ENCODE results near the gene SPSB3.

Gene SPSB3

GRCh38 chr16:1771864-1772361, 10.5 kb downstream of the SPSB3 start:
- no peak for TF ChIP-seq CTCF (IDR thresholded peaks at IDR 0.05; ENCODE audit: low read depth, low read length, missing control alignments)
- H3K4me3 ChIP-seq (ENCODE audit: low read depth, low read length) = peak overlapping the region; percentile 59
- no peak for DNase-seq (ENCODE audit: low read depth)
- in situ Hi-C loops (cut with HindIII; ENCODE audit: low sequenced_read_pairs) = no loop called here

GRCh38 chr16:1771188-1771863, 11.0 kb downstream of the SPSB3 start, which contains the start of gene NME3:
NME3 (minus strand) TSS chr16:1771543; CDS start chr16:1771534, 9 bp downstream.
- no peak for TF ChIP-seq CTCF (IDR thresholded peaks at IDR 0.05; ENCODE audit: low read depth, low read length, missing control alignments)
- DNase-seq (ENCODE audit: low read depth) = no peak
- in situ Hi-C loops (cut with HindIII; ENCODE audit: low sequenced_read_pairs) = no loop called here
- peak within 1 kb of the TSS; percentile 59 for H3K4me3 ChIP-seq (ENCODE audit: low read depth, low read length)

DNA sequence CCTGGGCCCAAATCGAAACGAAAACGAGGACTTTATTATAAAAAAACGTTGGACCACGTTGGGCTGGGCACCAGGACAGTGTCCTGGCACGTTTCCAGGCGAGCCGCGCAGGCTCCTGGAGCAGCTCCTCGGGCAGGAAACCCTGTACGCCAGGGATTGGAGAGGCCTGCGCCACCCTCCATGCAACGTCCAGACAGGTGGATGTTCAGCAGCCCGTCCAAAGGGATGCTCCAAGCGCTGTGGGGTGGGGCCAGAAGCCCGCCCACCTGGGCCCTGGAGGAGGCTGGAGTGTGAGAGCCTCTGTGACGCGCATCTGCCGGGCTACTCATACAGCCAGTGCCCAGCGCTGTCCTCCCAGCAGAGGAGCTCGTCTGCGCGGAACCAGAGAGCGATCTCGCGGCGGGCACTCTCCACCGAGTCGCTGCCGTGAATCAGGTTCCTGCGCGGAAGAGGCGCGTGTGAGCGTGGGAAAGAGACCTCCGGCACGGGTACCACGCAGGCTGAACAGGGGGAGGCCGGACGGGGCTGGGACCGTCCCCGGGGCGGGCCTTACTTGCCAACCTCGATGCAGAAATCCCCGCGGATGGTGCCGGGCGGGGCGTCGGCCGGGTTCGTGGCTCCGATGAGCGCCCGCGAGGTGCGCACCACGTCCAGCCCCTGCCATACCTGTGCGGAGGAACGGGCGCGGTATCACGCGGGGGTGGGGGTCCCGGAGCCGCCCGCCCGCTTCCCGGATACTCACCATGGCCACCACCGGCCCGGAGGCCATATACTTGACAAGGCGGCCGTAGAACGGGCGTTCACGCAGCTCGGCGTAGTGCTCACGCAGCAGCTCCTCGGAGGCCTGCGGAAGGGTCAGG, 11.8 kb downstream of the SPSB3 start:
- peak overlapping the region; percentile 59 for H3K4me3 ChIP-seq (ENCODE audit: low read depth, low read length)
- no peak for TF ChIP-seq CTCF (IDR thresholded peaks at IDR 0.05; ENCODE audit: low read depth, low read length, missing control alignments)
- in situ Hi-C loops (cut with HindIII; ENCODE audit: low sequenced_read_pairs) = no loop called here
- no peak for DNase-seq (ENCODE audit: low read depth)

GRCh38 chr16:1769402-1770300, 12.7 kb downstream of the SPSB3 start:
- no peak for TF ChIP-seq CTCF (IDR thresholded peaks at IDR 0.05; ENCODE audit: low read depth, low read length, missing control alignments)
- H3K4me3 ChIP-seq (ENCODE audit: low read depth, low read length) = peak overlapping the region; percentile 59
- in situ Hi-C loops (cut with HindIII; ENCODE audit: low sequenced_read_pairs) = no loop called here
- DNase-seq (ENCODE audit: low read depth) = no peak

- no peak overlapping the region for H3K4me3 ChIP-seq (ENCODE audit: low read depth, low read length)
- in situ Hi-C loops (cut with HindIII; ENCODE audit: low sequenced_read_pairs) = no loop called here
- no peak for DNase-seq (ENCODE audit: low read depth)
- TF ChIP-seq CTCF (IDR thresholded peaks at IDR 0.05; ENCODE audit: low read depth, low read length, missing control alignments) = no peak
Observed at GRCh38 chr16:1768767-1769401, 13.5 kb downstream of the SPSB3 start.

Data from astrocyte of the cerebellum (primary cell).